Stimulated activated CD4-positive, alpha-beta T cell treated with anti-CD3 and anti-CD28 coated beads, Interleukin-15, amount 100 ng/mL, for 48 hours (primary cell): ENCODE data around the gene FUBP3.
A peak's percentile ranks its signal among the peaks of the same experiment; 100 is the strongest.

ENCODE experiments used
- DNase-seq, 2 donors: peaks; one replicate each; pipeline ENCODE4 v3.0.0-alpha.2; 2020; ENCODE audit warnings: low read depth in 2 of 2

The FUBP3 gene

GRCh38 chr9:130578865-130579737 is at the start of gene FUBP3:
Gene FUBP3 (plus strand): TSS chr9:130579577. CDS start chr9:130579681, 104 bp downstream.
- DNase-seq, result peak; percentile 84 to 90

DNA sequence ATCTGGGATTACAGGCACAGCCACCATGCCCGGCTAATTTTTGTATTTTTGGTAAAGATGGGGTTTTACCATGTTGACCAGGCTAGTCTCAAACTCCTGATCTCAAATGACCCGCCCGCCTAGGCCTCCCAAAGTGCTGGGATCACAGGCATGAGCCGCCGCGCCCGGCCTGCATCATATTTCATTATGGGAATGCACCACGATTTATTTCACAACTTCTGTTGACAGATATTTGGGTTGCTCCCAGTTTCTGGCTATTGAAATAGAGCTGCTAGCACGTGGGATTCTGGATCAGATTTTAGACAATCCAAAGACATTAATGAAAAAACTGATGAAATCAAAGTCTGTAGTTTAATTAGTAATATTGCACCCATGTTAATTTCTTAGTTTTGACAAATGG is 48.4 kb upstream of the FUBP3 start:
- no peak for DNase-seq

DNA sequence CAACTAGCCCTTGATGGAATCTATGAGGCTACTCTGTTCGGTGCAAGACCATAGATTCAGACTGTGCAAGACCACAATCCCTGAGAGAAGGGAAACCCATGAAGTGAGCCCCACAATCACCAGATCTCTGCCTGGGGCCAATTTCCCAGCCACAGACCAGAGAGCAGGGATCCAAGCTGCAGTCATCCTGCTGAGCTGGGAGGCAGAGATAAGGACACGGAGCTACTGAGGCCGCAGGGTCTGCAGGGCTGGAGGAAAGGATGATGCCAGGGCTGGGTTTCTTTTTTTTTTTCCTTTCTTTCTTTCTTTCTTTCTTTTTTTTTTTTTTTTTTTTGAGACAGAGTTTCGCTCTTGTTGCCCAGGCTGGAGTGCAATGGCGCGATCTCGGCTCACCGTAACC is 47.7 kb upstream of the FUBP3 start:
- DNase-seq, result no peak

DNA sequence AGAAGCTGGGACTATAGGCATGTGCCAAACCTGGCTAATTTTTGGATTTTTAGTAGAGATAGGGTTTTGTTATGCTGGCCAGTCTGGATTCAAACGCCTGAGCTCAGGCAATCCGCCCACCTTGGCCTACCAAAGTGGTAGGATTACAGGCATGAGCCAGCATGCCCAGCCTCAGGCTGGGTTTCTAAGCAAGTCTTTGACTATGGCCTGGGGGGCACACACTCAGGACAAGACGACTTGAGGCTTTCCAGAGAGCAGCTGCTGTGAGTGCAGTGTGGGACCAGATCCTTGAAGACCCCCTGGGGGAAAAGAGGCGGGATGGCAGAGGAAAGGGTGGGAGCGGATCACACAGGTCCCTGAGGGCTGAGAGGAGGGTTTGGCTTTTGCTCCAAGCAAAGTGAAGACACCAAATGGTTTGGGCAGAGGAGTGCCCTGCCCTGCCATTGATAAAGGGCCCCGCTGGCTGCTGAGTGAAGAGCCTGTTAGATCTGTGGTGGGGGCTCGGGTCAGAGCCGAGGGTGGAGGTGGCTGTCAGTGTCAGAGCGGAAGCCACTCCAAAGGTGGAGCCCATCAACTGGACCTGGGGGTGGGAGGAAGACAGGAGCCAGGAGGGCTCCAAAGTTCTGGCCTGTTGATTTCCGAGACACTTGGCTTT is 46.8 kb upstream of the FUBP3 start:
- DNase-seq, result no peak

DNA sequence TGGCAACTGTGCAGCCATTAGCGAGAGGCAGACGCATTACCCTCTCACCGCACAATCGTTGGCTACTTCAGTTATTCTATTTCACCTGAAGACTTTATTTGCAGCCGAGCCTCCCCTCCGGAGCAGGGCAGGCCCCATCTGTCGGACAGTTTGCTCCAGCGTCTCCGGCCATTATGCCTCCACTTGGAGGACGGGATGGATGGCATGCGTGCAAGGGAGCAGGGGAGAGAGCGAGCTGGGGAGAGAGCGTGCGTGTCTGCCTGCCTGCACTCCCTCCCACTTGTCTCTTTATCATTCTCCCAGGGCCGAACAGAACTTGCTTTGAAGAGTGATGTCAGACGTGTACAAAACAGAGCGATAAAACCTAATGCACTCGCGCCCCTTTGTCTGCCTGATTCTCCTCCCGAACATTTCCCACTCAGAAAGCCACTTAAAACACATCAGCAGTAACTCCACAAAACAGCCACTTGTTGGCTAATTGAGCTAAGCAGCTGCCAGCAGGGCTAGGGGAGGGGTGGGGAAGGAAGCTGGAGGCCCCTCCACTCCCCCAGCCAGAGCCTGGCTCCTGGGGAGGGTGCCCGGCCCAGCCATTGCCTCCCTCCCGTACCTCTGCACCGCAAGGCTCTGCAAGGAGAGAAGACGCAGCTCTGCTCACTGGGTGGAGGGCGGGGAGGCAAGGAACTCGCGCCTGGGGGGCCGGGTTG is 43.4 kb upstream of the FUBP3 start:
- DNase-seq, result no peak

- no peak for DNase-seq
Measured at GRCh38 chr9:130536701-130537107, 42.7 kb upstream of the FUBP3 start.

DNA sequence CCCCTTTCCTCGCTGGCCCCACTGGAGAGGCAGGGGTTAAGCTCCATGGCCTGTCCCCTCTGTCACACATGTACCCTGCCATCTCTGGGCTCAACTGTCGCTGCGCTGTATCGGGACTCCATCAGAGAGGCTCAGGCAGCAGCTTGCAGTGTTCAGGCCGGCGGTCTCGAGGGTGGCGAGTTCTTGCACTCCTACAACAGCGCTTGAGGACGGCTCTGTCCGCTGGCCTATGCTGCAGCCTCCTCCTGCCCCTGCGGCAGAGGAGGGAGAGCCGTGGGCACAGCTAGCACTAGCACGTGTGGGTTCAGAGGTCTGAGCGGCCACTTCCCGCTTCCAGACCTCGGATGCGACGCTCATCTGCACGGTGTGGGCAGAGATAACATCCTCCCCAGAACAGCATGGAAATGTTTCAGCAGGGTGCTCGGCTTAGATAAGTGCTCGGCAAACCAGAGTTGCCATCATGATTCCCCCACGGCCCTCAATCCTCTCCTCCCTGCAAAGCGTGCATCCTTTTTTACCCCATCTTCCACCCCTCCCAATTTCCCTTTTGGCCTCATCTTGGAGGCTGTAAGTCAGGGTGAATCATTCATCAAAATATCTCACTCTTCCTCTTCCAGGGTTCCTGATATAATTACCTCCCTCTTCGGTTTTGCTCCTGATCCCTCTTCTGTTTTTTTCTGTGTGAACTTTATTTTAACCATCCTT is 41.9 kb upstream of the FUBP3 start:
- no peak for DNase-seq

DNA sequence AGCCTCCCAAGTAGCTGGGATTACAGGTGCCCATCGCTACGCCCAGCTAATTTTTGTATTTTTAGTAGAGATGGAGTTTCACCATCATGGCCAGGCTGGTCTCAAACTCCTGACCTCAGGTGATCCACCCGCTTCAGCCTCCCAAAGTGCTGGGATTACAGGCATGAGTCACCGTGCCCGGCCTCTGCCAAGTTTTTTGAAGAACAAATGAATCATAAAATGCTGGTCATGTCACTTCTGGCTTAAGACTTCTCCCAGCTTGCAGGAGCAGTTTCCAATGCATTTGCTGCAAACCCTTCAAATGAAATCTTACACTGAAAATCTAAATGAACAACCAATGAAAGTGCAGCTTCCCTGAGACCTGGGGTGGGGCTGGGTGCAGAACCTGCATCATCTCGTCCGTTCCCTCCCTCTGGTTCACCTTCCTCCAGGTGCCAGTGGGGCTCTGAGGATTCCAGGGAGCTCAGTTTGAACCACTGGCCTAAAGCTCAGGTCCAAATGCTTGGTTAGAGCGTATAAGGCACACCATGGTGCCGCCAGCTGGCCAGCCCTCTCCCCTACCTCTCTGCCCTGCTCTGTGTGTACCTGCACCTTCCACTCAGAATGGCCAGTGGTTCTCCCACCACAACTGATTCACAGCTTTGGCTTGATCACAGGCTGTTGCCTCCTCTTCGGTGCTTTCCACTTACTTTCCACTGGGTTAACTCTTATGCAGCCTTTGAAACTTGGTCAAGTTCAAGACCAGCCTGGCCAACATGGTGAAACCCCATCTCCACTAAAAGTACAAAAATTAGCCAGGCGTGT is 39.8 kb upstream of the FUBP3 start:
- DNase-seq, result no peak

DNA sequence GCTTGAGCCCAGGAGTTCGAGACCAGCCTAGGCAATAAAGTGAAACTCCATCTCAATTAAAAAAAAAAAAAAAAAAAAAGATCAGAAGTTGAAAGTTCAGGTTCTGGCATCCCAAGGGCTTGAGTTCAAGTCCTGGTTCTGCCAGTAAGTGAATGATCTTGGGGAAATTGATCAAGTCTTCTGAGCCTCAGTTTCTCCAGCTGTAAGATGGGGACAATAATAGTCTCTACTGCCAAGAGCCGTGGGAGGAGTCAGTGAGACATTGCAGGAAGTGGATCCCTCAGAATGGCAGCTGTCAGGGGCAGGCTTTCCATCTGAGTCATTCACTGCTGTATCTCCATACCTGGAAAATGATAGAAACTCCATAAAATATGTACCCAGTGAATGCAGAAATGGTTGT is 37.8 kb upstream of the FUBP3 start:
- DNase-seq, result no peak

- DNase-seq, result no peak
Measured at GRCh38 chr9:130542038-130542437, 37.3 kb upstream of the FUBP3 start.

GRCh38 chr9:130542457-130543228 is 36.7 kb upstream of the FUBP3 start:
- no peak for DNase-seq

DNA sequence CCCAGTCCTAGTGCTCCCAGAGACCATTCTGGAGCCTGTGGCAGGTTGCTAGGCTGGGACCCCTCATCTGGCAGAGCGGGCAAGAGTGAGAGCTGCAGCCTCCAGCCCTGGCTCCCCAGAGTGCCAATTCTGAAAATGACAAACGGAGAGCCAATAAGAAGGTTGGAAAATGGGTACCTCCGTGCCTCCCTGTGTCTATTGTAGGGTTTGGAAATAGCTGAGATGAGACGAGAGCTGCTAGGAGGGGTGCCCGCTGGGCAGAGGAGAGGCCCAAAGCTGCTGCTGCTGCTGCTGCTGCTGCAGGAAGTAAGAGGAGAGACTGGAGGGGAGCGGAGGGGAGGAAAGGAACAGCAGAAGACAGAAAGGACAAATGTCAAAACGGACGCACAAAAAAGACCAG is 36.0 kb upstream of the FUBP3 start:
- no peak for DNase-seq

GRCh38 chr9:130543859-130544258 is 35.5 kb upstream of the FUBP3 start:
- DNase-seq, result no peak

DNA sequence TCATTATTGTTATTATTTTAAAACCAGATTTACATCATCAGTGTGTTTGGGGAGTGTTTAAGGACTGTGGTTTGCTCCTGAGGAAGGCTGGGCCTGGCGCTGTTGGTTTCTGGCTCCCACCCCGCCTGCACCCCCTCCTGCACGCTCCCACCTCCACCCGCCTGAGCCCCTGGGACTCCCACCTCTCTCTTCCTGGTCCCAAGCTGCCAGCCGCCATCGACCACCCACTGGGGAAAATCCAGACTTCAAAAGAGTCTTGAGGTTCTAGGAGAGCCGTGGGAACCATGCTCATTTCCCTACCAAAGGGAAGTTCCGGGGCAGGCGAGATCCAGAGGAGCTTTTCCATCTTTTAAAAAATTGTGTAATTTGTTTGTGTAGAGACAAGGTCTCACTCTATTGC is 35.0 kb upstream of the FUBP3 start:
- no peak for DNase-seq

GRCh38 chr9:130548103-130548502 is 31.3 kb upstream of the FUBP3 start:
- no peak for DNase-seq

- DNase-seq, result no peak
Measured at GRCh38 chr9:130549093-130549735, 30.2 kb upstream of the FUBP3 start.

DNA sequence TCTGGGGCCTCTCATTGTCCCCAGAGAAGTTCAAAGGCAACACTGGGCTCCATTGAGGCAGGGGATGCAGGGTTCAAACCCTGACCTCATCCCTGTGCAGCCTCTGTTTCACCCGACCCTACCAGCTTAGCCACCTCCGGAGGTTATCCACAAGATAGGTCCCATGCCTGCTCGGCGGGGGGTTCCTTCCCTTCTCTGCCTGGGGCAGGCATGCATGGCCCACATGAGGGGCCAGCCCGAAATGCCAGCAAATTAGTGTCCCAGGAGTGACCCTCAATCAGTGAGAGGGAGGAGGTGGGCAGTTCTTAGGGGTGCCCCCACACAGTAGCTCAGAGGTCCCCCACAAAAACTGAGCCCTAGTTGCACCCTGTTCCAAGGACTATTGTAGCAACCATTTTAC is 24.8 kb upstream of the FUBP3 start:
- no peak for DNase-seq

DNA sequence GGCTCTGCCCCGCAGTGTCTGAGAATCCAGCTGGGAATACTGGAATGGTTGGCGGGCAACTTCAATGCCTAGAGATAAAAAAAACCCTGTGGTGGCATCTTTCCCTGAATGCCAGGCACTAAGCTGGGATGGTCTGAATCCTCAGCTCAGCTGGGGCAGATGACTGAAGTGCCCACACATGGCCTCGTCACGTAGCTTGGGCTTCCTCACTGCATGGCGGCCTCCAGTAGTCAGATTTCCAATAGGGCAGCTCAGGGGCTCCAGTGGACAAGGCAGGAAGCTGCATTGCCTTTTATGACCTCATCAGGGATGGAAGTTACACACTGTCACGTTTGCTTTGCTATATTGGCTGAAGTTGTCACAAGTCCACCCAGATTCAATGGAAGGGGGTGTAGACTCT is 24.3 kb upstream of the FUBP3 start:
- no peak for DNase-seq

- DNase-seq, result no peak
Measured at GRCh38 chr9:130555968-130556367, 23.4 kb upstream of the FUBP3 start.
